Natural killer cell (primary cell): ENCODE results near the gene RCBTB2. TPM values are rescaled to one million over a fixed set of nuclear protein-coding genes. Genes with fewer than 3 reads are reported as not detected.

Source experiments
- ATAC-seq, 3 donors: fragments of 150-1000 bp in 2 of 3; fragments of 200-7000 bp in 1 of 3; cut with Tn5 transposase; 1 replicate in 1 of 3; 2 replicates in 2 of 3; pipeline ENCODE4 v1.10.0; 2021; ENCODE audit warnings: mild to moderate bottlenecking in 2 of 3, moderate library complexity in 2 of 3
- DNase-seq, 2 donors: peaks; one replicate each; pipeline versions ENCODE4 v3.0.0 to v3.0.0-alpha.2; 2013 to 2021; ENCODE audit warnings: mixed read lengths in 1 of 2
- H3K27ac ChIP-seq: one replicate; pipeline ENCODE4 v1.5.1; 2013; ENCODE audit warnings: mild to moderate bottlenecking, low read length
- H3K27me3 ChIP-seq: one replicate; pipeline ENCODE4 v1.6.1; 2013; ENCODE audit warnings: low read length; ENCODE audit not compliant: control insufficient read depth, insufficient read depth
- H3K36me3 ChIP-seq: one replicate; pipeline ENCODE4 v1.6.1; 2013; ENCODE audit warnings: low read length; ENCODE audit not compliant: control insufficient read depth, insufficient read depth
- H3K4me1 ChIP-seq: one replicate; pipeline ENCODE4 v1.6.1; 2013; ENCODE audit warnings: low read length; ENCODE audit not compliant: control insufficient read depth, insufficient read depth
- H3K4me3 ChIP-seq: one replicate; pipeline ENCODE4 v1.5.1; 2013; ENCODE audit warnings: low read length
- H3K9me3 ChIP-seq: one replicate; pipeline ENCODE4 v1.6.1; 2013; ENCODE audit warnings: low read length; ENCODE audit not compliant: control insufficient read depth, insufficient read depth
- H3K27ac Mint-ChIP-seq, 2 donors: one replicate each; pipeline ENCODE4 v1.8.0; 2022; ENCODE audit warnings: mild to moderate bottlenecking in 2 of 2, mixed read lengths in 2 of 2, moderate library complexity in 1 of 2
- H3K27me3 Mint-ChIP-seq, 2 donors: one replicate each; pipeline ENCODE4 v1.8.0; 2022; ENCODE audit warnings: low read depth in 2 of 2, mixed read lengths in 2 of 2
- H3K36me3 Mint-ChIP-seq: one replicate; pipeline ENCODE4 v1.8.0; 2022; ENCODE audit warnings: mixed read lengths
- H3K4me1 Mint-ChIP-seq, 2 donors: one replicate each; pipeline ENCODE4 v1.8.0; 2022; ENCODE audit warnings: mixed read lengths in 2 of 2
- H3K4me3 Mint-ChIP-seq: one replicate; pipeline ENCODE4 v1.8.0; 2022; ENCODE audit warnings: mild to moderate bottlenecking, moderate library complexity, mixed read lengths
- H3K9me3 Mint-ChIP-seq, 2 donors: one replicate each; pipeline ENCODE4 v1.8.0; 2022; ENCODE audit warnings: mixed read lengths in 2 of 2
- WGBS: methylation state at CpG from one replicate; pipeline ENCODE4 v1.1.7; 2013; ENCODE audit warnings: missing lambda C conversion rate; ENCODE audit not compliant: insufficient coverage; 5-methylcytosine and 5-hydroxymethylcytosine counted together
- intact Hi-C: fragments of 100-400 bp; cut with micrococcal nuclease; formaldehyde crosslinking; loops from one replicate; pipeline ENCODE4 v1.14.2; 2022
- total RNA-seq, 4 donors: library from RNA; stranded (reverse); fragments of 120-200 nt in 1 of 4; gene quantifications; one replicate each; pipeline versions ENCODE4 v1.2.3 to v1.2.4, GENCODE V29; 2013 to 2022
- TF ChIP-seq, protein P1 (sequence below): fragments of 200-600 bp; IDR thresholded peaks from one replicate; pipeline ENCODE4 v1.8.0; 2022; ENCODE audit warnings: antibody characterized with exemption

Gene RCBTB2
- total RNA-seq, 3 donors from 2014 or later (not counting 1 experiment from before 2014, with no cell fraction given) = 21.9 to 27.1 (median 24.2) TPM

DNA sequence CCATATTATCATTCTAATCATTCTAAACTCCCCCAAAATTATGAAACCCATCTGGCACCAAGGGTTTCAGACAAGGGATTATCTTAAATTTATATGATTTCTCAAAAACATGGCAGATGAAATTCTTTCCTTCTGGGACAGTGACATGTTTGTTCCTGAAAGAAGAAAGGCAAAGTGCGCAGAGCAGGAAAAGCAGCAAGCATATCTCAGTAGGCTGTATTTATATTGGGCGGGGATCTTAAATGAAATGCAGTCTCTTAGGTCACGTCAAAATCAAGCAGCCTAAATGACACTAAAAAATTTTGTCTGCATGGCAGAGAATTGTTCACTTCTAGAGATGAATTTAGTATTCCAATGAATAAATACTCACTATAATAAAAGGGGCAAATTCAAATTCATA is 49.3 kb downstream of the RCBTB2 start:
- Mint-ChIP-seq H3K27ac (no peak overlapping the region), H3K27me3 (no peaks in the 10 kb centered on the region), H3K9me3 (no peaks in the 10 kb centered on the region), H3K4me3 (no peak overlapping the region), H3K36me3 (peaks cover 9% of the 10 kb centered on the region), H3K4me1 (peaks cover 31 to 36% of the 10 kb centered on the region in 2 donors)
- no peak overlapping the region for H3K4me3 ChIP-seq
- TF ChIP-seq, protein P1, sequence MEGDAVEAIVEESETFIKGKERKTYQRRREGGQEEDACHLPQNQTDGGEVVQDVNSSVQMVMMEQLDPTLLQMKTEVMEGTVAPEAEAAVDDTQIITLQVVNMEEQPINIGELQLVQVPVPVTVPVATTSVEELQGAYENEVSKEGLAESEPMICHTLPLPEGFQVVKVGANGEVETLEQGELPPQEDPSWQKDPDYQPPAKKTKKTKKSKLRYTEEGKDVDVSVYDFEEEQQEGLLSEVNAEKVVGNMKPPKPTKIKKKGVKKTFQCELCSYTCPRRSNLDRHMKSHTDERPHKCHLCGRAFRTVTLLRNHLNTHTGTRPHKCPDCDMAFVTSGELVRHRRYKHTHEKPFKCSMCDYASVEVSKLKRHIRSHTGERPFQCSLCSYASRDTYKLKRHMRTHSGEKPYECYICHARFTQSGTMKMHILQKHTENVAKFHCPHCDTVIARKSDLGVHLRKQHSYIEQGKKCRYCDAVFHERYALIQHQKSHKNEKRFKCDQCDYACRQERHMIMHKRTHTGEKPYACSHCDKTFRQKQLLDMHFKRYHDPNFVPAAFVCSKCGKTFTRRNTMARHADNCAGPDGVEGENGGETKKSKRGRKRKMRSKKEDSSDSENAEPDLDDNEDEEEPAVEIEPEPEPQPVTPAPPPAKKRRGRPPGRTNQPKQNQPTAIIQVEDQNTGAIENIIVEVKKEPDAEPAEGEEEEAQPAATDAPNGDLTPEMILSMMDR = no peak
- H3K4me1 ChIP-seq = peaks cover 13% of the 10 kb centered on the region
- WGBS = 100% methylated on average over 3 of the region's 3 CpGs
- peaks cover 18% of the 10 kb centered on the region for H3K36me3 ChIP-seq
- no peaks in the 10 kb centered on the region for H3K9me3 ChIP-seq
- DNase-seq (no peak), ATAC-seq (no peak)
- intact Hi-C loops = no loop called here
- H3K27ac ChIP-seq = no peak overlapping the region
- no peaks in the 10 kb centered on the region for H3K27me3 ChIP-seq

DNA sequence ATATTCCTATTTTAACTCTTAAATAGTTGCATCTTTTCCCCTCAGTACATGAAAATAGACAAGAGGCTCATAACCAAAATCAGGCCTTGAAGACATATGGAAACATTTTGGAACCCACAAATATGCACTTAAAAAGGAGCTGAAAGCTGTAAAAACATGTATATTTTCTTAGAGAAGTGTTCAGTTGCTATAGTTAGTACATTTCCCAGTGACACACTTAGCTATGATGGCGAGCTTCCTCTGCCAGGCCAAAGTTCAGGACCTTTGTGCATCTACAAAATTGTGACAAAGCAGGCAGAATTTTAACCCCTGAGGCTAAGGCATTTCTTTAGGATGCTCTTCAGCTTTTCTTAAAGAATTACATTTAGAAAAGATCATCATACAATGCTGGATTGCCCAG is 54.5 kb downstream of the RCBTB2 start:
- no peak for ATAC-seq
- TF ChIP-seq, protein P1 = no peak
- Histone ChIP-seq H3K4me1 (no peaks in the 10 kb centered on the region), H3K9me3 (no peaks in the 10 kb centered on the region), H3K36me3 (peaks cover 24% of the 10 kb centered on the region), H3K27me3 (no peaks in the 10 kb centered on the region), H3K27ac (no peak overlapping the region), H3K4me3 (no peak overlapping the region)
- no peak for DNase-seq
- no peak overlapping the region for H3K4me3 Mint-ChIP-seq
- H3K36me3 Mint-ChIP-seq = peaks cover 14% of the 10 kb centered on the region
- no peaks in the 10 kb centered on the region for H3K27me3 Mint-ChIP-seq
- intact Hi-C loops = no loop called here
- H3K9me3 Mint-ChIP-seq = no peaks in the 10 kb centered on the region
- 67% methylated on average over 1 of the region's 1 CpG for WGBS
- H3K4me1 Mint-ChIP-seq = peaks cover 9 to 10% of the 10 kb centered on the region in 2 donors
- no peak overlapping the region for H3K27ac Mint-ChIP-seq

DNA sequence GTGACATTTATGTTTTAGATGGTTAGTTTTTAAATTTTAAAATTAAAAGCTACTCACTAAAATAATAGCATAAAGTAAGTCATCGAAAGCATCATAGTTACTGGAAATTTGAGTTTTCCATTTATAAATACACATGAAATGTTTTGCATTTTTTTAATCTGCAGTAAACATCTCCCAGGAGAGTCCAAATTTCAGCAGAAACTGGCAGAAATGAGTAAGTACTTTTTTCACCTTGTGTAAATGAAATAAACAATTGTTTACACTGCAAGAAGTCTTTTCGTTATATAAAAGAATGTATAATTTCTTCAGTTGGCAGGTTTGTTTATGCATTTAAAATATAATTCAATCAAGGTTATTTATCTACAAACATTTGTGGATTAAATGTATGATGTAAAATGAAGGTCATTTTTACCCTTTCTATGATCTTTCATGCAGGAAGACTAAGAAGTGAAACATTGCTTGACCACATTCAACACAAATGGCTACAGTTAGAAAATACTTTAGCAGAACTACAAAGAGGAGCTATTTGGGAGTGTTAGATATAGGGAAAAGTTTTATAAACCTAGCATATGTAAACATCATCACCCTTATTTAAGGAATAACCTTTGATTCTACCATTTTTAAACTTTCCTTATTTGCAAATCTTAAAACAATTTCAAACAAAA is 55.6 kb downstream of the RCBTB2 start:
- Histone ChIP-seq H3K4me3 (no peak overlapping the region), H3K36me3 (peaks cover 22% of the 10 kb centered on the region), H3K27me3 (no peaks in the 10 kb centered on the region), H3K9me3 (no peaks in the 10 kb centered on the region), H3K4me1 (no peaks in the 10 kb centered on the region), H3K27ac (no peak overlapping the region)
- Mint-ChIP-seq H3K9me3 (no peaks in the 10 kb centered on the region), H3K4me1 (peaks cover 2 to 9% of the 10 kb centered on the region in 2 donors), H3K36me3 (peaks cover 8% of the 10 kb centered on the region), H3K27me3 (no peaks in the 10 kb centered on the region), H3K27ac (no peak overlapping the region), H3K4me3 (no peak overlapping the region)
- intact Hi-C loops = no loop called here
- no peak for ATAC-seq
- WGBS = no CpG with 5 or more reads among the region's 2 CpGs
- no peak for DNase-seq
- TF ChIP-seq, protein P1 = no peak

DNA sequence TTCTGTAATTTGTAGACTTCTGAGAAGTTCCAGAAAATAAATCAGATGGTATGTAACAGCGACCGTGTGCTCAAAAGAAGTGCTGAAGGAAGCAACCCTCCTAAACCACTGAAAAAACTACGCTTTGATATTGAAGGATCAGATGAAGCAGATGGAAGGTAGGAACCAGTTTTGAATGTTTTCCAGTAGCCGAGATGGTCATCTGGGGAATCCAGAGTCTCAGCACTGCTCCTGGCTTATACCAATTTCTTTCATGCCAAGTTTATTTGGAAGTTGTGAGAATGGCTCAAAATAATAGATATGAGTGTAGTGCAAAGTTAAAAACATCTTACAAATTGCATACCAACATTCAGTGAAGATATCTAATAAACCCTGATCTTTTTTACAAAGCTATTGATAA is 56.2 kb downstream of the RCBTB2 start:
- H3K9me3 Mint-ChIP-seq = no peaks in the 10 kb centered on the region
- peaks cover 0 to 9% of the 10 kb centered on the region in 2 donors for H3K4me1 Mint-ChIP-seq
- Histone ChIP-seq H3K4me1 (no peaks in the 10 kb centered on the region), H3K36me3 (peaks cover 24% of the 10 kb centered on the region), H3K27me3 (no peaks in the 10 kb centered on the region), H3K4me3 (no peak overlapping the region), H3K27ac (no peak overlapping the region), H3K9me3 (no peaks in the 10 kb centered on the region)
- intact Hi-C loops = no loop called here
- no peak overlapping the region for H3K27ac Mint-ChIP-seq
- WGBS = 50% methylated on average over 2 of the region's 4 CpGs
- H3K27me3 Mint-ChIP-seq = no peaks in the 10 kb centered on the region
- ATAC-seq (no peak), DNase-seq (no peak)
- H3K36me3 Mint-ChIP-seq = peaks cover 4% of the 10 kb centered on the region
- TF ChIP-seq, protein P1 = no peak
- no peak overlapping the region for H3K4me3 Mint-ChIP-seq
